HG02938 (cell line): ENCODE data around the gene RNF44.

Source experiments
- ATAC-seq: cut with Tn5 transposase; IDR thresholded peaks from one replicate; pipeline ENCODE4 v1.9.1; 2021; ENCODE audit warnings: mild to moderate bottlenecking, moderate library complexity; ENCODE audit not compliant: unreplicated experiment

Gene RNF44

GRCh38 chr5:176485176-176485575, 52.0 kb downstream of the RNF44 start:
- no peak for ATAC-seq

GRCh38 chr5:176481711-176482110, 55.5 kb downstream of the RNF44 start:
- no peak for ATAC-seq
